NB4 (cell line): Measurements from ENCODE around the gene GAL3ST1.

Experiments
- CTCF ChIP-seq: IDR thresholded peaks from one replicate; pipeline ENCODE4 v1.5.1; 2012; ENCODE audit warnings: low read depth, low read length
- MAX ChIP-seq: IDR thresholded peaks from 2 replicates; pipeline ENCODE4 v1.6.1; 2011; ENCODE audit warnings: low read depth, low read length
- MYC ChIP-seq: IDR thresholded peaks from 2 replicates; pipeline ENCODE4 v1.6.1; 2011; ENCODE audit warnings: low read depth, low read length
- POLR2A ChIP-seq: IDR thresholded peaks from 2 replicates; pipeline ENCODE4 v1.6.1; 2011; ENCODE audit warnings: mild to moderate bottlenecking; ENCODE audit not compliant: insufficient read length; ENCODE audit errors: extremely low read depth

- TF ChIP-seq CTCF = no peak
- TF ChIP-seq MYC = no peak
- TF ChIP-seq POLR2A = no peak
- TF ChIP-seq MAX = no peak
Measured at GRCh38 chr22:30575859-30576258, 1.4 kb upstream of the GAL3ST1 start.
